HEK293T (cell line): ENCODE data around the gene SH3PXD2B.

ENCODE experiments used
- CTCF ChIA-PET: fragments of 350-600 bp; formaldehyde crosslinking; extraction: SDS; loops from one replicate; lab custom pipeline; 2021; ENCODE audit warnings: antibody characterized with exemption, inconsistent platforms; lab: Yijun Ruan, JAX
- POLR2A ChIA-PET: fragments of 350-600 bp; formaldehyde crosslinking; extraction: SDS; loops from one replicate; lab custom pipeline; 2020; ENCODE audit warnings: antibody characterized with exemption, inconsistent platforms; lab: Yijun Ruan, JAX
- DNase-seq: peaks from one replicate; pipeline ENCODE4 v3.0.0; 2012; ENCODE audit warnings: mixed read lengths; ENCODE audit errors: extremely low spot score
- ARNT ChIP-seq: fragments of 450-650 bp; IDR thresholded peaks from 2 replicates; pipeline ENCODE4 v1.6.1; 2017; ENCODE audit warnings: mild to moderate bottlenecking
- BHLHE40 ChIP-seq: fragments of 450-650 bp; IDR thresholded peaks from 2 replicates; pipeline ENCODE4 v1.6.1; 2016; ENCODE audit warnings: mild to moderate bottlenecking, moderate library complexity, borderline replicate concordance
- CTBP1 ChIP-seq: fragments of 450-650 bp; IDR thresholded peaks from 2 replicates; pipeline ENCODE4 v1.6.1; 2016; ENCODE audit warnings: borderline replicate concordance
- ELF4 ChIP-seq: fragments of 450-650 bp; IDR thresholded peaks from 2 replicates; pipeline ENCODE4 v1.6.1; 2017; ENCODE audit warnings: antibody characterized with exemption
- FOXA1 ChIP-seq: fragments of 450-650 bp; IDR thresholded peaks from 2 replicates; pipeline ENCODE4 v1.6.1; 2016; ENCODE audit warnings: mild to moderate bottlenecking
- FOXK2 ChIP-seq: fragments of 450-650 bp; IDR thresholded peaks from 2 replicates; pipeline ENCODE4 v1.6.1; 2016; ENCODE audit warnings: mild to moderate bottlenecking
- FOXM1 ChIP-seq: fragments of 450-650 bp; IDR thresholded peaks from 2 replicates; pipeline ENCODE4 v1.6.1; 2017; ENCODE audit warnings: mild to moderate bottlenecking, borderline replicate concordance
- HDGF ChIP-seq: fragments of 450-650 bp; IDR thresholded peaks from 2 replicates; pipeline ENCODE4 v1.6.1; 2017; ENCODE audit warnings: antibody characterized with exemption, borderline replicate concordance
- L3MBTL2 ChIP-seq: fragments of 450-650 bp; conservative IDR thresholded peaks from 2 replicates; pipeline ENCODE4 v1.6.1; 2016; ENCODE audit warnings: mild to moderate bottlenecking
- LEF1 ChIP-seq: fragments of 450-650 bp; IDR thresholded peaks from 2 replicates; pipeline ENCODE4 v1.6.1; 2017; ENCODE audit warnings: mild to moderate bottlenecking, borderline replicate concordance
- NFRKB ChIP-seq: fragments of 450-650 bp; IDR thresholded peaks from 2 replicates; pipeline ENCODE4 v1.6.1; 2016; ENCODE audit warnings: mild to moderate bottlenecking, moderate library complexity
- PKNOX1 ChIP-seq: fragments of 450-650 bp; IDR thresholded peaks from 2 replicates; pipeline ENCODE4 v1.6.1; 2016
- SP1 ChIP-seq: fragments of 450-650 bp; IDR thresholded peaks from 2 replicates; pipeline ENCODE4 v1.6.1; 2017
- SUZ12 ChIP-seq: fragments of 450-650 bp; IDR thresholded peaks from 2 replicates; pipeline ENCODE4 v1.6.1; 2016; ENCODE audit warnings: mild to moderate bottlenecking
- TARDBP ChIP-seq: fragments of 450-650 bp; IDR thresholded peaks from 2 replicates; pipeline ENCODE4 v1.6.1; 2016
- ZNF384 ChIP-seq: fragments of 450-650 bp; IDR thresholded peaks from 2 replicates; pipeline ENCODE4 v1.6.1; 2016

Gene SH3PXD2B

GRCh38 chr5:172364773-172365172 is 89.6 kb downstream of the SH3PXD2B start:
- ChIA-PET CTCF (no interaction called here), POLR2A (no interaction called here)

GRCh38 chr5:172362755-172363154 is 91.6 kb downstream of the SH3PXD2B start:
- POLR2A ChIA-PET = no interaction called here
- no peak for DNase-seq
- TF ChIP-seq NFRKB (no peak), SUZ12 (no peak), PKNOX1 (no peak), L3MBTL2 (no peak), BHLHE40 (no peak), TARDBP (no peak), LEF1 (no peak), FOXK2 (no peak), ZNF384 (no peak), ELF4 (no peak), SP1 (no peak), HDGF (no peak), FOXA1 (no peak), ARNT (no peak), FOXM1 (no peak), CTBP1 (no peak)
- CTCF ChIA-PET = no interaction called here

More at GRCh38 chr5:172364773-172365172, 89.6 kb downstream of the SH3PXD2B start:
- TF ChIP-seq L3MBTL2 (no peak), CTBP1 (no peak), HDGF (no peak), FOXA1 (no peak), NFRKB (no peak), TARDBP (no peak), FOXM1 (no peak), SP1 (no peak), ZNF384 (no peak), PKNOX1 (no peak), FOXK2 (no peak), BHLHE40 (no peak), ARNT (no peak), ELF4 (no peak), LEF1 (no peak), SUZ12 (no peak)
- DNase-seq = no peak

- DNase-seq = no peak
- CTCF ChIA-PET = no interaction called here
- POLR2A ChIA-PET = no interaction called here
- TF ChIP-seq LEF1 (no peak), TARDBP (no peak), SP1 (no peak), ELF4 (no peak), NFRKB (no peak), FOXM1 (no peak), SUZ12 (no peak)
These were observed 92.6 kb downstream of the SH3PXD2B start for GRCh38 chr5:172361566-172362238.

- CTCF ChIA-PET = interaction anchor here (2.4 kb wide), 1 partner anchor 12 kb away, joined by 6 read pairs; no protein-coding TSS in a partner anchor
- DNase-seq = no peak
These were observed 96.0 kb downstream of the SH3PXD2B start for GRCh38 chr5:172358345-172358744.

GRCh38 chr5:172356527-172356926 is 97.8 kb downstream of the SH3PXD2B start:
- TF ChIP-seq FOXM1 (no peak), FOXA1 (no peak), NFRKB (no peak), TARDBP (no peak), SP1 (no peak), L3MBTL2 (no peak), ARNT (no peak), ELF4 (no peak), HDGF (no peak), SUZ12 (no peak), LEF1 (no peak), FOXK2 (no peak), ZNF384 (no peak), CTBP1 (no peak), PKNOX1 (no peak), BHLHE40 (no peak)
- ChIA-PET CTCF (no interaction called here), POLR2A (no interaction called here)
- DNase-seq = no peak

More at GRCh38 chr5:172358345-172358744, 96.0 kb downstream of the SH3PXD2B start:
- POLR2A ChIA-PET = no interaction called here
- TF ChIP-seq ARNT (no peak), FOXK2 (no peak), NFRKB (no peak), SUZ12 (no peak), FOXM1 (no peak), HDGF (no peak), FOXA1 (no peak), ELF4 (no peak), SP1 (no peak), L3MBTL2 (no peak)

GRCh38 chr5:172356047-172356446 is 98.3 kb downstream of the SH3PXD2B start:
- no peak for TF ChIP-seq NFRKB
- no peak for TF ChIP-seq CTBP1
- no peak for TF ChIP-seq FOXA1
- no peak for TF ChIP-seq ELF4
- TF ChIP-seq PKNOX1 = no peak
- TF ChIP-seq L3MBTL2 = no peak
- no peak for TF ChIP-seq SP1
- no peak for TF ChIP-seq FOXK2
- TF ChIP-seq TARDBP = no peak
- TF ChIP-seq ZNF384 = no peak
- no peak for TF ChIP-seq FOXM1
- TF ChIP-seq HDGF = no peak
- TF ChIP-seq LEF1 = no peak
- TF ChIP-seq ARNT = no peak
- TF ChIP-seq SUZ12 = no peak
- TF ChIP-seq BHLHE40 = no peak
- ChIA-PET POLR2A (no interaction called here), CTCF (interaction anchor here (0.7 kb wide), 1 partner anchor 96 kb away, joined by 4 read pairs; no protein-coding TSS in a partner anchor)
- no peak for DNase-seq
